Measurements from ENCODE around the gene SVIL. TPM values are rescaled to one million over a fixed set of nuclear protein-coding genes. Genes with fewer than 3 reads are reported as not detected.
"Not testable (repeated sequence)": the region's sequence is repeated elsewhere in the genome, so short reads cannot be mapped to it uniquely, and the experiment has no call there.

The SVIL gene
- polyA plus RNA-seq, 4 donors: 6.7 to 26.4 (median 9.8) TPM

GRCh38 chr10:29588629-29589421 is 45.9 kb downstream of the SVIL start:
- Histone ChIP-seq H3K36me3 (ENCODE audit: control insufficient read depth in 3 of 3, insufficient read depth in 2 of 3, low read depth in 1 of 3, low read length in 3 of 3) (peaks cover 0 to 11% (median 0%) of the 10 kb centered on the region in 3 donors), H3K4me1 (ENCODE audit: control insufficient read depth in 3 of 3, insufficient read depth in 2 of 3, low read depth in 1 of 3, low read length in 2 of 3) (peaks cover 0 to 4% (median 3%) of the 10 kb centered on the region in 3 donors), H3K4me3 (ENCODE audit: low read depth in 1 of 3, low read length in 3 of 3) (no peak overlapping the region), H3K27ac (ENCODE audit: low read depth in 1 of 3, low read length in 2 of 3) (no peak overlapping the region), H3K27me3 (ENCODE audit: control insufficient read depth in 3 of 3, insufficient read depth in 3 of 3, low read length in 3 of 3) (no peaks in the 10 kb centered on the region), H3K9me3 (ENCODE audit: control insufficient read depth in 2 of 2, insufficient read depth in 1 of 2, low read depth in 1 of 2, low read length in 1 of 2) (no peaks in the 10 kb centered on the region)
- DNase-seq (no peak), FAIRE-seq (no peak)
- WGBS, 3 donors: 82 to 92% (median 84%) methylated on average over 14 of the region's 14 CpGs

DNA sequence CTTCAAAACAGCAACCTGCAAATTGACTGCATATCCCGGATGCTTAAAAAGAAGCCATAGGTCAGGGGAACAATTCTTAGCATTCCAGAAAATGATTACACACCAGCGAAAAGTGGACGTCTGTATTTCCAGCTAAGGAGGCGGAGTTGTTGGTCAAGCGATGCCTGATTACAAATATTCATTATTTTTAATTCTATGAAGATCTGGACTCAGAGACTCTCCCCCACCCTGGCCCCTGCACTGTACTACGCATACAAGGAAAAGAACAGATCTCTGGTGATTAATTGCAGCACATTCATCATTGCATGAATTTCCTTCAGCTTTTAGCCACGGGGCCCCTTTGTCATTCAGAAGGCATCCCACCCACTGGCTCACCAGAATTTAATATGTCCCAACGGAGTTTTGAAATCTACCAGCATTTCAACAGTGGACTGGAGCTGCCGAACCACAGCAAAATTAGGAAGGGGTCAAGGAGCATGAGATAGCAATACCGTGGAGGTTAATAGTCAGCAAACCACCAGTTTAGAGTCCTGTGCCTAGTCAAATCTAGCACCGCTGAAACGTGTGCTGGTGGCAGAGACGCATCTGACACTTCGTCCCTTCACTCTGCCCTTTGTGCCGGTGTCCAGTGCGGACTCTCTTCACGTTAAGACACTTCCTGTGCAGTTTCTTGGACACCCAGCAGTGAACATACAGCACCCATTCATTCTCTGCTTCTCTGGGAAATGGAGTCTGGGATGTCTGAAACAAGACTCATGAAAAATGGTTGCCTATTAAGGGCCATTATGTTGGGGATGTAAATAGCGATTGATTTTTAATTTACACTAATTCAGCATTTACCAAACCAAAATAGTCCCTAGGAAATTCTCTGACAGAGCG is 46.8 kb downstream of the SVIL start:
- FAIRE-seq; H3K27ac ChIP-seq (ENCODE audit: low read depth in 1 of 3, low read length in 2 of 3); H3K27me3 ChIP-seq (ENCODE audit: control insufficient read depth in 3 of 3, insufficient read depth in 3 of 3, low read length in 3 of 3); DNase-seq; H3K9me3 ChIP-seq (ENCODE audit: control insufficient read depth in 2 of 2, insufficient read depth in 1 of 2, low read depth in 1 of 2, low read length in 1 of 2); H3K4me3 ChIP-seq (ENCODE audit: low read depth in 1 of 3, low read length in 3 of 3); H3K4me1 ChIP-seq (ENCODE audit: control insufficient read depth in 3 of 3, insufficient read depth in 2 of 3, low read depth in 1 of 3, low read length in 2 of 3): not testable (repeated sequence)
- 78 to 89% (median 84%) methylated on average over 14 to 16 of the region's 19 CpGs for WGBS, 3 donors
- peaks cover 0 to 13% (median 0%) of the 10 kb centered on the region in 3 donors for H3K36me3 ChIP-seq (ENCODE audit: control insufficient read depth in 3 of 3, insufficient read depth in 2 of 3, low read depth in 1 of 3, low read length in 3 of 3)

DNA sequence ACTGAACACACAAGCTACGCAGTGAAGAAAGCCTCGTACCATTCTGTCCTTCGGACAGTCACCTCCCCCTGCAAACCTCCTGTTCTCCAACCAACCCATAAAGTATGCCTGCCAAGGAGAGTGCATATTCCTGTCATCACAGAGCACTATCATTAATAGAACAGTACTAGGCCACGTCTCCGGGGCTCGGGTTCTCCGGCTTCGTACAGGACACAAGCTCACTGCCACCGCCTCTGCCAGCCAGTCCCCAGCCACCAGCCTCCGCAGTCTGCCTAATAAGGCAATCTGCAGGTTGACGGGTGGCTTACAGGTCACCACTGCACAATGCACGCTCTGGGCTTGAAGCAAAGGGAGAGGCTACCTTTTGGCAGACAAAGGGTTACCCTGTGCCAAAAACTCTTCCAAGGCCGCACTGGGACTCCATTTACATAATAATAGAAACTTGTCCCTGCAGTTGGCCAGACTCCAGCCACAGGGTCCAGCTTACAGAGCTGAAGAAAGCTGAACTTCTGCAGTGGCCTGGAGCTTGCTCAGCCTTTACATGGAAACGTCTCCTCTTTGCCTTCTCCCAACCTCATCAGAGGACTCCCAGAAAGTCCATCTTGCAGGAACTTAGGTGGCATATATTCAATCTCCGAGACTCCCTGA is 47.5 kb downstream of the SVIL start:
- H3K4me3 ChIP-seq (ENCODE audit: low read depth in 1 of 3, low read length in 3 of 3); H3K27ac ChIP-seq (ENCODE audit: low read depth in 1 of 3, low read length in 2 of 3); FAIRE-seq; H3K27me3 ChIP-seq (ENCODE audit: control insufficient read depth in 3 of 3, insufficient read depth in 3 of 3, low read length in 3 of 3); H3K9me3 ChIP-seq (ENCODE audit: control insufficient read depth in 2 of 2, insufficient read depth in 1 of 2, low read depth in 1 of 2, low read length in 1 of 2); DNase-seq; H3K4me1 ChIP-seq (ENCODE audit: control insufficient read depth in 3 of 3, insufficient read depth in 2 of 3, low read depth in 1 of 3, low read length in 2 of 3): not testable (repeated sequence)
- H3K36me3 ChIP-seq (ENCODE audit: control insufficient read depth in 3 of 3, insufficient read depth in 2 of 3, low read depth in 1 of 3, low read length in 3 of 3): peaks cover 0 to 13% (median 0%) of the 10 kb centered on the region in 3 donors
- 84 to 90% (median 88%) methylated on average over 14 to 15 of the region's 15 CpGs for WGBS, 3 donors

DNA sequence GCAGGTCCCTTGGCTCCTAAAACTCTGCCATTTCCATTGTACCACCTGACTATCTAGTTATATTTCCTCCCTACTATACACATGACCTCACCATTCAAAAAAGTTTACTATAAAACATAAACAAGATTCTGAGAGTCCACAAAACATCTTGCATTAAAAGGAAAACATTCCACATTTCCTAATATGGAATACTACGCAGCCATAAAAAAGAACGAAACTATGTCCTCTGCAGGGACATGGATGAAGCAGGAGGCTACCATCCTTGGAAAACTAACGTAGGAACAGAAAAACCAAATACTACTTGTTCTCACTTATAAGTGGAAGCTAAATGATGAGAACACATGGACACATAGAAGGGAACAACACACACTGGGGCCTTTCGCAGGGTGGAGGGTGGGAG is 48.3 kb downstream of the SVIL start:
- Histone ChIP-seq H3K36me3 (ENCODE audit: control insufficient read depth in 3 of 3, insufficient read depth in 2 of 3, low read depth in 1 of 3, low read length in 3 of 3) (peaks cover 0 to 13% (median 0%) of the 10 kb centered on the region in 3 donors), H3K4me1 (ENCODE audit: control insufficient read depth in 3 of 3, insufficient read depth in 2 of 3, low read depth in 1 of 3, low read length in 2 of 3) (peaks cover 0 to 4% (median 3%) of the 10 kb centered on the region in 3 donors), H3K4me3 (ENCODE audit: low read depth in 1 of 3, low read length in 3 of 3) (no peak overlapping the region), H3K27ac (ENCODE audit: low read depth in 1 of 3, low read length in 2 of 3) (no peak overlapping the region), H3K9me3 (ENCODE audit: control insufficient read depth in 2 of 2, insufficient read depth in 1 of 2, low read depth in 1 of 2, low read length in 1 of 2) (no peaks in the 10 kb centered on the region), H3K27me3 (ENCODE audit: control insufficient read depth in 3 of 3, insufficient read depth in 3 of 3, low read length in 3 of 3) (no peaks in the 10 kb centered on the region)
- WGBS, 3 donors: 85 to 98% (median 98%) methylated on average over 4 of the region's 4 CpGs
- FAIRE-seq (no peak), DNase-seq (no peak)

GRCh38 chr10:29585488-29585976 is 49.2 kb downstream of the SVIL start:
- Histone ChIP-seq H3K9me3 (ENCODE audit: control insufficient read depth in 2 of 2, insufficient read depth in 1 of 2, low read depth in 1 of 2, low read length in 1 of 2) (no peaks in the 10 kb centered on the region), H3K4me3 (ENCODE audit: low read depth in 1 of 3, low read length in 3 of 3) (no peak overlapping the region), H3K27me3 (ENCODE audit: control insufficient read depth in 3 of 3, insufficient read depth in 3 of 3, low read length in 3 of 3) (no peaks in the 10 kb centered on the region), H3K4me1 (ENCODE audit: control insufficient read depth in 3 of 3, insufficient read depth in 2 of 3, low read depth in 1 of 3, low read length in 2 of 3) (peaks cover 0 to 4% (median 0%) of the 10 kb centered on the region in 3 donors), H3K27ac (ENCODE audit: low read depth in 1 of 3, low read length in 2 of 3) (no peak overlapping the region), H3K36me3 (ENCODE audit: control insufficient read depth in 3 of 3, insufficient read depth in 2 of 3, low read depth in 1 of 3, low read length in 3 of 3) (peaks cover 0 to 13% (median 0%) of the 10 kb centered on the region in 3 donors)
- 67 to 84% (median 75%) methylated on average over 18 of the region's 18 CpGs for WGBS, 3 donors
- DNase-seq (no peak), FAIRE-seq (no peak)

- H3K27ac ChIP-seq (ENCODE audit: low read depth in 1 of 3, low read length in 2 of 3): no peak overlapping the region
- FAIRE-seq (no peak), DNase-seq (no peak)
- no peaks in the 10 kb centered on the region for H3K27me3 ChIP-seq (ENCODE audit: control insufficient read depth in 3 of 3, insufficient read depth in 3 of 3, low read length in 3 of 3)
- H3K36me3 ChIP-seq (ENCODE audit: control insufficient read depth in 3 of 3, insufficient read depth in 2 of 3, low read depth in 1 of 3, low read length in 3 of 3): peaks cover 0 to 15% (median 0%) of the 10 kb centered on the region in 3 donors
- WGBS, 3 donors: 93 to 98% (median 96%) methylated on average over 14 of the region's 14 CpGs
- H3K4me3 ChIP-seq (ENCODE audit: low read depth in 1 of 3, low read length in 3 of 3): no peak overlapping the region
- no peaks in the 10 kb centered on the region for H3K4me1 ChIP-seq (ENCODE audit: control insufficient read depth in 3 of 3, insufficient read depth in 2 of 3, low read depth in 1 of 3, low read length in 2 of 3)
- no peaks in the 10 kb centered on the region for H3K9me3 ChIP-seq (ENCODE audit: control insufficient read depth in 2 of 2, insufficient read depth in 1 of 2, low read depth in 1 of 2, low read length in 1 of 2)
Measured at GRCh38 chr10:29584436-29584835, 50.3 kb downstream of the SVIL start.

DNA sequence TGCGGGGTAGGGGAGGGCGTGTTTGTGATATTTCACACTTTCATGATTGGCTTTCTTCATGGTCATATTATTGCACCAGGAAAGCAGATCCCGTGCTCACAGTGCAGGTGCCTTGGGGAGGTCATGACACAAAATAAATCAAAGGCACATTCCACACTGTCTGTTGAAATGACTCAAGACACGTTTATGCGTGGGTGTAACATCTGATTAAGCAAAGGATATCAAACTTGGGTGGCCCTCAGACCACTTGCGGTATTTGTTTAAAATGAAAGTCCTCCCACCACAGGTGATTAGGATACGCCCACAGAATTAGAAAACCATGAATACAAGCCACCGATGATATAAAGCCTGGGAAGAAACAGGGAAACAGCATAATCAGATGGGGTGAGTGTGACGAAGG is 51.1 kb downstream of the SVIL start:
- 73 to 80% (median 79%) methylated on average over 9 of the region's 9 CpGs for WGBS, 3 donors
- no peaks in the 10 kb centered on the region for H3K4me1 ChIP-seq (ENCODE audit: control insufficient read depth in 3 of 3, insufficient read depth in 2 of 3, low read depth in 1 of 3, low read length in 2 of 3)
- peaks cover 0 to 17% (median 0%) of the 10 kb centered on the region in 3 donors for H3K36me3 ChIP-seq (ENCODE audit: control insufficient read depth in 3 of 3, insufficient read depth in 2 of 3, low read depth in 1 of 3, low read length in 3 of 3)
- no peak for FAIRE-seq
- H3K9me3 ChIP-seq (ENCODE audit: control insufficient read depth in 2 of 2, insufficient read depth in 1 of 2, low read depth in 1 of 2, low read length in 1 of 2): no peaks in the 10 kb centered on the region
- no peak for DNase-seq
- no peak overlapping the region for H3K4me3 ChIP-seq (ENCODE audit: low read depth in 1 of 3, low read length in 3 of 3)
- H3K27ac ChIP-seq (ENCODE audit: low read depth in 1 of 3, low read length in 2 of 3): no peak overlapping the region
- H3K27me3 ChIP-seq (ENCODE audit: control insufficient read depth in 3 of 3, insufficient read depth in 3 of 3, low read length in 3 of 3): no peaks in the 10 kb centered on the region

DNA sequence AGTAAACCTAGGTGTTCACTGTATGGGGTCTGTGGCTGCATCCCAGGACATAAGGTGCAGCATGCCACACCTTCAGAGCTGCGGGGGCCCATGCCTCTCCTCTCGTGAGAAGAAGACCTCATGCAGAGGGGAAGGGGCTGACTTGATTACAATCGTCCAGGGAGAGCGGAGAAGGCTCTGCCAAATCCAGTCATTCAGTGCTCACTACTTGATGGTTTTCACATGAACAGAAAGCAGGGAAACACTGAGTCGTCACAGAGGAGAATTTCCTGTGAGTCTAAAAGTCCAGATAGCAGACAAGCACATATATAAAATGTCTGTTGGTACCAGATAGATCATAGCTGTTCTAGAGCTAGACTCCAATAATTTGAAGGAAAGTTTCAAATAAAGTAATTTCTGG is 52.0 kb downstream of the SVIL start:
- H3K27ac ChIP-seq (ENCODE audit: low read depth in 1 of 3, low read length in 2 of 3); H3K4me1 ChIP-seq (ENCODE audit: control insufficient read depth in 3 of 3, insufficient read depth in 2 of 3, low read depth in 1 of 3, low read length in 2 of 3); H3K27me3 ChIP-seq (ENCODE audit: control insufficient read depth in 3 of 3, insufficient read depth in 3 of 3, low read length in 3 of 3); DNase-seq; FAIRE-seq; H3K9me3 ChIP-seq (ENCODE audit: control insufficient read depth in 2 of 2, insufficient read depth in 1 of 2, low read depth in 1 of 2, low read length in 1 of 2); H3K4me3 ChIP-seq (ENCODE audit: low read depth in 1 of 3, low read length in 3 of 3): not testable (repeated sequence)
- peaks cover 0 to 17% (median 0%) of the 10 kb centered on the region in 3 donors for H3K36me3 ChIP-seq (ENCODE audit: control insufficient read depth in 3 of 3, insufficient read depth in 2 of 3, low read depth in 1 of 3, low read length in 3 of 3)
- WGBS, 3 donors: 28 to 77% (median 61%) methylated on average over 5 of the region's 5 CpGs

All from small intestine (tissue), 7 donors.